GM06990 (cell line): ENCODE data around the gene BMP2.

Experiments
- DNase-seq: peaks from one replicate; pipeline ENCODE4 v3.0.0-alpha.2; 2011; ENCODE audit not compliant: insufficient read length; ENCODE audit errors: extremely low read depth
- H3K27me3 ChIP-seq: replicated peaks from 2 replicates; pipeline ENCODE4 v1.6.0; 2011; ENCODE audit warnings: low read length; ENCODE audit not compliant: control insufficient read depth, insufficient read depth
- H3K36me3 ChIP-seq: 2 replicates; pipeline ENCODE4 v1.5.1; 2011; ENCODE audit warnings: low read length; ENCODE audit not compliant: control insufficient read depth, insufficient read depth
- H3K4me3 ChIP-seq: replicated peaks from 2 replicates; pipeline ENCODE4 v1.5.1; 2011; ENCODE audit warnings: low read depth, mild to moderate bottlenecking, control low read depth, low read length
- TF ChIP-seq, protein P1 (sequence below): IDR thresholded peaks from 2 replicates; pipeline ENCODE4 v1.5.1; 2011; ENCODE audit warnings: low read length, control low read depth, mild to moderate bottlenecking, inconsistent platforms; ENCODE audit not compliant: insufficient read depth, poor library complexity, severe bottlenecking

Gene BMP2

DNA sequence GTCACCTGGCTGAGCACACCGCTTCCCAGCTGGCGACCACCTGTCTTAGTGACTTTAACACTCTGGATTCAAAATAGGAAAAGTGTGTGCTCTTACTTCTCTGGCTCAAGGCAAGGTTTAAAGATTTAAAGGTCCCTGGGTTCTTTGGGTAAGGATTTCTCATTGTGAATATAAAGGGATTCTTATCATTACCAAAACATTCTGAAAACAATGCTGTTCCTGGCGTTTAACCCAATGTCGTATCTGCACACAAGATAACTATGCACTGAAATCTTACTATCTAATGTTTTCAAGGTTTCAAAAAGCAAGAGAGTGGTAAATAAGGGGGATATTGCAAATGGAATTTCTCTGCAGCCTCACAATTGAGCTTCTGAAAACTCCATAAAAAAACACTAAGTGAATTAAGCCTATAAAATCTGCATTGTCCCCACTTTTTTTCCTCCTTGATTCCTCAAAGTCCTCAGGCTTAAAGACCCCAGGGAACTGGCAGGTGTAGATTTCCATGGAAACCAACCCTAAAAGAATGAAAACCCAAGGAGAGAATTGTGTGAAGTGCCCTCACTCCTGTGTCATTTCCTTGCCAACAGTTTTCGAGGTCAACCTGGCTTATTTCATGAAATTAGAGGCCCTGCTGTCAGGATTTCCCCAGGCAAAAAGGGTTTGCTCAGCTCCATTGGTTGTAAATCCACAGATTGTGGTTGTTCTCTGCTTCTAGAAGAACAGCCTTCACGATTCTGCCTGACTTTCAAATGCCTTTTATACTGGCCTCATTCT, 44.0 kb downstream of the BMP2 start:
- Histone ChIP-seq H3K36me3 (no peaks in the 10 kb centered on the region), H3K27me3 (no peaks in the 10 kb centered on the region), H3K4me3 (no peak overlapping the region)
- no peak for DNase-seq
- TF ChIP-seq, protein P1, sequence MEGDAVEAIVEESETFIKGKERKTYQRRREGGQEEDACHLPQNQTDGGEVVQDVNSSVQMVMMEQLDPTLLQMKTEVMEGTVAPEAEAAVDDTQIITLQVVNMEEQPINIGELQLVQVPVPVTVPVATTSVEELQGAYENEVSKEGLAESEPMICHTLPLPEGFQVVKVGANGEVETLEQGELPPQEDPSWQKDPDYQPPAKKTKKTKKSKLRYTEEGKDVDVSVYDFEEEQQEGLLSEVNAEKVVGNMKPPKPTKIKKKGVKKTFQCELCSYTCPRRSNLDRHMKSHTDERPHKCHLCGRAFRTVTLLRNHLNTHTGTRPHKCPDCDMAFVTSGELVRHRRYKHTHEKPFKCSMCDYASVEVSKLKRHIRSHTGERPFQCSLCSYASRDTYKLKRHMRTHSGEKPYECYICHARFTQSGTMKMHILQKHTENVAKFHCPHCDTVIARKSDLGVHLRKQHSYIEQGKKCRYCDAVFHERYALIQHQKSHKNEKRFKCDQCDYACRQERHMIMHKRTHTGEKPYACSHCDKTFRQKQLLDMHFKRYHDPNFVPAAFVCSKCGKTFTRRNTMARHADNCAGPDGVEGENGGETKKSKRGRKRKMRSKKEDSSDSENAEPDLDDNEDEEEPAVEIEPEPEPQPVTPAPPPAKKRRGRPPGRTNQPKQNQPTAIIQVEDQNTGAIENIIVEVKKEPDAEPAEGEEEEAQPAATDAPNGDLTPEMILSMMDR, result no peak

DNA sequence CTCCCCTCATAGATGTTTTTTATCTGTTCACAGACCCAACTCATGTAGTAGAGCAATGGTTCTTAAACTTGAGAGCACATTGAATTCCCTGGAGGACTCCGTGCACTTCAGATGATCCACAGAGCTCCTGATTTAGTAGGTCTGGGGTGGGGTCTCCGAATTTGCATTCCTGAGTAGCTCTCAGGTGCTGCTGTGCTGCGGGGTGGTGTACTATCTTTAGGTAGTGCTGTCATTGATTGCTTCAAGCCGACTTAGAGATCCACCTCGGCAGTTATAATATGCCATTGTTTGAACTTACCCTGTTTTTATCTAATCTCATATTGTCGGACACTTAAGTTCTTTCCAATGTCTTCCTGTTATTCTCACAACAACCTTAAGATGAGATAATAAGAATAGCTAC, 45.0 kb downstream of the BMP2 start:
- Histone ChIP-seq H3K27me3 (no peaks in the 10 kb centered on the region), H3K36me3 (no peaks in the 10 kb centered on the region), H3K4me3 (no peak overlapping the region)
- DNase-seq, result no peak
- TF ChIP-seq, protein P1, result no peak

DNA sequence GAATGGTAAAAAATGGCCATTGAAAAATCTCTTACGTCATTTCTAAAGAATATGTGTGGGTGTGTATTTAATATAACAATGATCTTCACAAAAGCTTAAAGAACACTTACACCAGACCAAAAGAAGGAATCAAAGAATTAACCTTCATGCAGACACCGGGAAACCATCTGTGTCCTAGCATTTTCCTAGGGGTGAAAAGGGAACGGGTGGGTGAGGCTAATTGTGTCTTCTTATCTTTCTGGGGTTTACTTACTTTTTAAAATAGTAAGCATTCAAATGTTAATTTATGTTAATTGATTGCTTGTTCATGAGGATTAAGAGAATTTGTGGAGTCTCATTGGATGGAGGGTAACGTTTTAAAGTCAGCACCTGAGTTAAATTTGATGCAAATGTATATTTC, 47.5 kb downstream of the BMP2 start:
- no peak for DNase-seq
- no peak overlapping the region for H3K4me3 ChIP-seq
- no peaks in the 10 kb centered on the region for H3K27me3 ChIP-seq
- TF ChIP-seq, protein P1, result no peak
- H3K36me3 ChIP-seq, result no peaks in the 10 kb centered on the region

DNA sequence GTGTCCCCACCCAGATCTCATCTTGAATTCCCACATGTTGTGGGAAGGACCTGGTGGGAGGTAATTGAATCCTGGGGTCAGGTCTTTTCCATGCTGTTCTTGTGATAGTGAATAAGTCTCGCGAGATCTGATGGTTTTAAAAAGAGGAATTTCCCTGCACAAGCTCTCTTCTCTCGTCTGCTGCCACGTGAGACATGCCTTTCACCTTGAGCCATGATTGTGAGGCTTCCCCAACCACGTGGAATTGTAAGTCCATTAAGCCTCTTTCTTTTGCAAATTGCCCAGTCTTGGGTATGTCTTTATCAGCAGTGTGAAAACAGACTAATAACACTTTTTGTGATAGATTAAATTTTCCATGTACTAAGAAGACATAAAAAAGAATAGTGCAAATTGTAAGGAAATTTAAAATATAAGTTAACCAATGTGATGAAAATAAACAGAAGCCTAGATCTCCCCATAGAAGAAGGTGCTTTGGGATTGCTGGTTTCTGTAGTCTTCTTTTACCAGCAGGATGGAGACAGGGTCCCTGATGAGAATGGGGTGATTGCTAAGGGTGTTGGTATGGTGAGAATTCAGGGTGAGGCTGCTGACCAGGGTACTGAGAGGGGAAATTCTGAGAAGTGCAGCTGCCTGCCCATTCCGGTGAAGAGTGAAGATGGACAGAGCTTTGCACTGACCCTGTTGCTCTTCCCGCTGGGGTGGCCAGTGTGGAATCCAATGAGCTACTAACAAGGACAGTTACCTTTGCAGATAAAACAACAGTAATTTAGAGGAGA, 50.7 kb downstream of the BMP2 start:
- no peak for DNase-seq
- no peaks in the 10 kb centered on the region for H3K36me3 ChIP-seq
- no peaks in the 10 kb centered on the region for H3K27me3 ChIP-seq
- TF ChIP-seq, protein P1, result no peak
- no peak overlapping the region for H3K4me3 ChIP-seq

DNA sequence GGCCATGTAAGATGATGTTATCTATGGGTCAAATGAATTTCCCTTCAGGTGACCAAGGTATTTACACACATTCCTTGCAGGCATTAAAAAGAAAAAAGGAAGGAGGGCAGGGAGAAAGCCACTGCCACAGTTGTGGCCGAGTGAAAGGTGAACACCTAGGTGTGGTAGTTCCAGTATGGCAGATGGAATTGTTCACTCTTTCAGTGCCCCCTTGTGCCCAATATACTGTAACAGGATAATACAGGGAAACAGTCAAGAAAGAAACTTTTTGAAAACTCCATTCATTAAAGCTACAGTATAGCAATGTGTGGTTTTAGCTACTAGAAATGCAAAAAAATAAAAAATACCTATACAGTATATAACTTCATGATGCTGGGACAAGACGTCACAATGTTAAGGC, 52.1 kb downstream of the BMP2 start:
- H3K27me3 ChIP-seq, result no peaks in the 10 kb centered on the region
- TF ChIP-seq, protein P1, result no peak
- no peak for DNase-seq
- H3K36me3 ChIP-seq, result no peaks in the 10 kb centered on the region
- no peak overlapping the region for H3K4me3 ChIP-seq
